HG02571 (cell line): ENCODE results near the gene B4GALNT2.
"Not testable (repeated sequence)": the region's sequence is repeated elsewhere in the genome, so short reads cannot be mapped to it uniquely, and the experiment has no call there.

Experiments
- ATAC-seq: cut with Tn5 transposase; IDR thresholded peaks from one replicate; pipeline ENCODE4 v1.9.1; 2021; ENCODE audit warnings: mild to moderate bottlenecking, moderate library complexity; ENCODE audit not compliant: unreplicated experiment

B4GALNT2 gene

GRCh38 chr17:49120166-49120565, 12.4 kb upstream of the B4GALNT2 start:
- no peak for ATAC-seq

DNA sequence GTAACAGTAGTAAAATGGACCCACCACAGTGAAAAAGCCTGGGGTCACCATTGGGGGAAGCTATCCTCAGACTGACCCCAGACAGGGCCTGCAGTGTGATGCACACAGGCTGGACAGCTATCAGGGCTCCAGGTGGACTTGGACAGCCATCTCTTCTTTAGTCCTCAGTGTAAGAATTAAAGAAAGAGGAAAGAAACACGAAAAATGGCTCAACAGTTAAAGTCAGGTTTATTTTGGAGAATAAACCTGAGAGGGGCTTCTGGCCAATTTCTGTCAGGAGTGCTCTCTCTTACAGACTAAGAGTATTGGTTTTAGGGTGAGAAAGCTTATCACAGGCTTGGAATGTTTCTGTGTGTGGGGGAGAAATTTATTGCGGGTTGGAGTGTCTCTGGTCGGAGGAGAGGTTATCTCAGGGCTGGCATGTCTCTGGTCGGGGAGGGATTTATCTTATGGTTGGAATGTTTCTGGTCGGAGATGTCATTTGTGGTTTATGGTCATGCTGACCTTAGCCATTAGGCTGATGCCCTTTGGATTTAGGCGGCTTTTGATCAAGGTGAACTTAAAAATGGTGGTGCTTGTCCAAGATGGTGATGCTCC, 10.8 kb upstream of the B4GALNT2 start:
- ATAC-seq, result no peak

DNA sequence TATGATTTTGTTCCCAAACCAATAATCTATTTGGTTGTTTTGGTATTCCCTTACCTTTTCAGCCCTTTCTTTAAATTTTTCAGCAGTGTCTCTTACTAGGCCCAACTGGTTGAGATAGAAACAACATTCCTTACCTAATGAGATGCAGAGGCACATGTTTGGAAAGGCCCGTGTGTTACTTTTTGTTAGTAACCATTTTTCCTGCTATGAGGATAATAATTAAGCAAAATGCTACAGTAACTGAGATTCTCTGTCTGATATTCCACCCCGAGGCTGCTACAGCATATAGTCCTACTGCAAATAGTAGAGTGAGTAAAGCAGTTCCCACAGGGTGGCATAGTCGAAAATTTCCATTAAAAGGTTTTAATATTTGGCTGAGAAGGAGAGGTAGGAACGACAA, 10.0 kb upstream of the B4GALNT2 start:
- ATAC-seq, result no peak

- no peak for ATAC-seq
Measured at GRCh38 chr17:49123061-49123460, 9.5 kb upstream of the B4GALNT2 start.

DNA sequence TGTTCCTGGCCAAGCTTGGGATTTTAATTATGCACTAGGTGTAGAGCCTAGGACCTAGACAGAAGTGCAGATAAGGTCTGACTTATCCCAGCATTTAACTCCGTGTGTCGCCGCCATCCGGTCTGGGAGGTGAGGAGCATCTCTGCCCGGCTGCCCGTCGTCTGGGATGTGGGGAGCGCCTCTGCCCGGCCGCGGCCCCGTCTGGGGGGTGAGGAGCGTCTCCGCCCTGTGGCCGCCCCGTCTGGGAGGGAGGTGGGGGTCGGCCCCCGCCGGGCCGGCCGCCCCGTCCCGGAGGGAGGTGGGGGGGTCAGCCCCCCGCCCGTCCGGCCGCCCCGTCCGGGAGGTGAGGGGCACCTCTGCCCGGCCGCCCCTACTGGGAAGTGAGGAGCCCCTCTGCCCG, 7.1 kb upstream of the B4GALNT2 start:
- no peak for ATAC-seq

GRCh38 chr17:49126183-49126859, 6.2 kb upstream of the B4GALNT2 start:
- ATAC-seq, result not testable (repeated sequence)

DNA sequence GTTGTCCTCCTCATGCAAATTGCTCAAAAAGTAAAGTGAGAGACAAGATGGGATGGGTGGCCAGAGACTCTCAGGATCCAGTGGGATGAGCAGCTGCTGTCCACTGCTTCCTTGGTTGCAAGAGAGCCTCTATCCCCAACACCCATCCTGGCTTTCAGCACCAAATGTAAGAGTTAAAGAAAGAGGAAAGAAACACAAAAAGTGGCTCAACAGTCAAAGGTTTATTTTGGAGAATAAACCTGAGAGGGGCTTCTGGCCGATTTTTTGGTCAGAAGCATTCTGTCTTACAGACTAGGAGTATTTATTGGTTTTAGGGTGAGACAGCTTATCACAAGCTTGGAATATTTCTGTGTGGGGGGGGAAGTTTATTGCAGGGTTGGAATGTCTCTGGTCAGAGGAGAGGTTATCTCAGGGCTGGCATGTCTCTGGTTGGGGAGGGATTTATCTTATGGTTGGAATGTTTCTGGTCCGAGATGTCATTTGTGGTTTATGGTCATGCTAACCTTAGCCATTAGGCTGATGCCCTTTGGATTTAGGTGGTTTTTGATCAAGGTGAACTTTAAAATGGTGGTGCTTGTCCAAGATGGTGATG, 3.1 kb upstream of the B4GALNT2 start:
- ATAC-seq, result not testable (repeated sequence)

- ATAC-seq, result no peak
Measured at GRCh38 chr17:49130891-49131290, 1.7 kb upstream of the B4GALNT2 start.

- ATAC-seq, result no peak
Measured at GRCh38 chr17:49132317-49132698, 261 bp upstream of the B4GALNT2 start.

GRCh38 chr17:49136335-49136734, 3.8 kb downstream of the B4GALNT2 start:
- ATAC-seq, result no peak

DNA sequence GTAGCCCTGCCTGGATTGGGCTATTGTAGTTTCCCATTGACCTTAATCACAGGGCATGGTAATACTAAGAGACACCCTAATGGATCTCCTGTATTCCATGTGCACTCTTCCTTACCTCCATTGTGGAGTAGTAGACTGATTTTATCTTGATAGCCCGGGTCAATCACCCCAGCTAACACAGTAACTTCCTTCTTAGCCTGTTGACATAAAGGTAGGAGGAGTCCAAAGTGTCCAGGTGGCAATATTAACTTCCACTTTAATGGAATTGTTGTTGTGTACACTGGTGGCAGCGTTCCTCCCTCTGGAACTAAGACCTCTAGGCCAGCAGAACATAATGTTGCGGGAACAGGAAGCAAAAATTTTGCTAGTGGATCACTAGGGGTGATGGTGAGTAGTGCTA, 13.1 kb downstream of the B4GALNT2 start:
- ATAC-seq, result not testable (repeated sequence)

DNA sequence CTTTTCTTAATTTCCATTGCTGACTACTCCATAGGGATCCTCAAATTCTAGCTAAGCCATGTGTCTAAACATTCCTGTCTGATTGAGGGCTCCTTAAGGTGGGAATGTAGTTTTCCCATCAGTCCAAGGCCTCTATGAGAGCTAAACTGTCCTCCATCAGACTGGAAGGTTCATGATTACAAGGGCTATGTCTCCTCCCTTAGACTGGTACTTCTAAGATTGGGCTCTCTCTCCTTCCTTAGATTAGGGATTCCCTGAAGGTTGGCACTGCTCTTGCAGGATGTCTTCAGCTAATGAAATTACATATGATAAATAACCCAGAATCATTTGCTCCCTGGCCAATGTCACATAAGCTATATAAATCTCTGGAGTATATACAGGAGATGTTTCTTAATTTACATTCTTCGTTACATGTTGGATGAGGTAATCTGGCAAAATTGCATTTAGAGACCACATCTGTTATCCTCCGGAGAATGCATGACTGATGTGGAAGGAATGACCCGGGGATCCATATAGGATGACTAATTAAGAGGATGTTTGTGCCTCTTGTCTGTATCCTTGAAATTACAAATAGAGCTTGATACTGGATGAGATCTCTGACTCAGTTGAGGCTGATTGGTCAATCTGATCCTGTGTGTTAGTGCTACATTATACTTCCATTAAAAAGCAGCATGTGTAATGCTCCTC, 14.2 kb downstream of the B4GALNT2 start:
- no peak for ATAC-seq

DNA sequence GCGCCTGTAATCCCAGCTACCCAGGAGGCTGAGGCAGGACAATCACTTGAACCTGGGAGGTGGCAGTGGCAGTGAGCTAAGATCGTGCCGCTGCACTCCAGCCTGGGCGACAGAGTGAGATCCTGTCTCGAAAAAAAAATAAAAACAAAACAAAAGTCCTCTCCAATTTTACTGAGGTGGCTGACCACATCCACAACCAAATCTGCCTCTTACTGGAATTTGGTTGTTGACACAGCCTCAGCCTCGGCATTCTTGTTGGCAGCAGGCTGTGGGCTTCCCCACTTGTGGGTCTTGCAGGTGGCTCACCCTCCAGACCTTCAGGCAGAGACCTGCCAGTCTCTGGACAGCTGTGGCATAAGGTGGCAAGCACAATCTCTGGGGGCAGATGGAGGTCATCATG, 15.6 kb downstream of the B4GALNT2 start:
- ATAC-seq, result no peak

DNA sequence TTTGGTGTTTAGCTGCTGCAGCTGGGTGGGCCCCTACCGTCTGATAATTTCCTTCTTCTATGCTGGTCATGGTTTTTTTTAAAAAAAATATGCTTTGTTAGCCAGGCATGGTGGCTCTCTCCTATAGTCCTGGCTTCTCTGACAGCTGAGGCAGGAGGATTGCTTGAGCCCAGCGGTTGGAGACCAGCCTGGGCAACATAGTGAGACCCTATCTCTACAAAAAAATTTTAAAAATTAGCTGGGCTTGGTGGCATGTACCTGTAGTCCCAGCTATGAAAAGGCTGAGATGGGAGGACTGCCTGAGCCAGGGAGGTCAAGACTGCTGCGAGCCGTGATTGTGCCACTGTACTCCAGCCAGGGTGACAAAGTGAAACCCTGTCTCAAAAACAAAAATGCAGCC, 19.4 kb downstream of the B4GALNT2 start:
- ATAC-seq, result no peak

DNA sequence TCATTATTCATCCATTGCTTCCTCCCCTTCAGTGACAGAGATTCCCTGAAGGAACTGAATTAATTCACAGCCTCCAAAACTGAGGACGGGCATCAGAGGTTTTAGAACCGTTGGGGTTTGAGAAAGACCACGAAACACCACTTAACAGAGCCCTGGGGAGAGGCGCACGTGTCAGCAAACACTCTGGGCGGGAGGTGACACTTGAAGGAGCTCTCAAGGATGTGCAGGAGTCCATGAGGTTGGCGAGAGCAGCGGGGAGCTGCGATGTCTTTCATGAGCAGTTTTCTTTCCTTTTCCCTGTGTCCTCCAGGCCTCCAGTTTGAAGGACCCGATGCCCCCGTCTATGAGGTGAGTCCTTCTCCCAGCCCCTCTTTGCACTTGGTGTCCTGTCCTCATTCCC, 23.7 kb downstream of the B4GALNT2 start:
- ATAC-seq, result no peak

DNA sequence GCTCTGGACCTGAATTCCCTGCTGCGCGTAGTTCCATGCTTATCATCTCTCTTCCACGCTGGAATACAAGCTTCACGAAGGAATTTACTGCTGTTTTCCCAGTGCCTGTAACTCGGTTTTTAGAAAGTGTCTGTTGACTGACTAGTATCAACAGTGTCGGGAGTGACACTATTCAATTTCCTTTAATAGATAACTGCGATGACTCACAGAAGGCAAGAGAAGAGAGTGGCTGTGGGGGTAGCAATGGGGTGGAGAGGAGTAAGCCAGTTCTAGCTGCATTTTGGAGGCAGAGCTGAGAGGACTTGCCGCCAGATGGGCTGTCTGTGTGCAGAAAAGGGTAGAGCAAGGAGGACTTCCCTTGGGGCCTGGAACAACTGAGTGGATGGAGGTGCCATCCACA, 25.2 kb downstream of the B4GALNT2 start:
- ATAC-seq, result no peak

DNA sequence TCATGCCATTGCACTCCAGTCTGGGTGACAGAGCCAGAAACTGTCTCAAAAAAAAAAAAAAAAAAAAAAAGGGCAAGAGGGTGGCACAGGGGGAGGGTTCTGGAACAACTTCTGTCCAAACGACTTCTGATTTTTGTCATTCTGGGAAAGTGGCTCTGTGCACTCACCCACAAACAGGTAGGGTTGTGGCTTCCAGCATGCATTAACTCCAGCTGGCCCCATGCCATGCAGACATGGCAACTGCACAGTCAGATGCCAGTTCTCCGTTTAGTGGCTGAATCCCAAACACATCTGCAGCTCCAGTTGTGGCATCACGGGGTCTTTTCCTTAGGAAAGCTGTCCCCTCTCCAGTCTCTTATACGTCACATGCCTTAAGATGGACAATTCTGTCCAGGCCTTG, 30.3 kb downstream of the B4GALNT2 start:
- ATAC-seq, result no peak

DNA sequence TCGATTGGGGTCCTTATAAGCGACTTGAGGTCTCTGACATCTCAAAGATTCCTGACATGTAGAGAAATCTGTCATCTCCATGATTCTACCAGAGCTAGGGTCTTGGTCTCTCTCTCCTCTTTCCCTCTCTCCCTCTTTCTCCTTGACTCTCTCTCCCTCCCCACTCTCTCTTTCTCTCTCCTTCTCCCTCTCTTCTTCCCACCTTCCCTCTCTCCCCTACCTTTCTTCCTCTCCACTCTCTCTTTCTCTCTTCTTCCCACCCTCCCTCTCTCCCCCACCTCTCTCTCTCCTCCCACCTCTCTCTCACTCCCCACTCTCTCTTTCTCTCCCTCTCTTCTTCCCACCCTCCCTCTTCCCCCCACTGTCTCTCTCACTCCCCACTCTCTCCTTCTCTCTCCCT, 32.6 kb downstream of the B4GALNT2 start:
- no peak for ATAC-seq

GRCh38 chr17:49168706-49169105, 36.1 kb downstream of the B4GALNT2 start:
- no peak for ATAC-seq

DNA sequence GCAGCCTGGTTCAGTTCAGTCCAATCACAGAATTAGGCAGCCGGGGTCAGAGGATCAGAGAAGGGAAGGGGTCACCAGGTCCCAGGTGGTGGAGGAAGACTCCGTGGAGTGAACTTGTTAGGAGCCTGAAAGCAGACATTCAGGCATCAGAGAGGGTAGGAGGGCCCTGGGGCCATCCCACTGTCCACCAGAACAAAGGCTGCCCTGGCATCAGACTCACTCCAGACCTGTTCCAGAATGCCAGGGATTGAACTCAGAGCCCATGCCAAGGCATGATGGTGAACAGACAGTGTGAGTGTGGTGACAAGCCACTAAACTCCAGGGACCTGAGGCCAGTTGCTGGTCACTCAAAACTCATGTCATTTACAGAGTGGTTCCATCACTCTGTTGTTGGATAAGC, 37.6 kb downstream of the B4GALNT2 start:
- no peak for ATAC-seq

DNA sequence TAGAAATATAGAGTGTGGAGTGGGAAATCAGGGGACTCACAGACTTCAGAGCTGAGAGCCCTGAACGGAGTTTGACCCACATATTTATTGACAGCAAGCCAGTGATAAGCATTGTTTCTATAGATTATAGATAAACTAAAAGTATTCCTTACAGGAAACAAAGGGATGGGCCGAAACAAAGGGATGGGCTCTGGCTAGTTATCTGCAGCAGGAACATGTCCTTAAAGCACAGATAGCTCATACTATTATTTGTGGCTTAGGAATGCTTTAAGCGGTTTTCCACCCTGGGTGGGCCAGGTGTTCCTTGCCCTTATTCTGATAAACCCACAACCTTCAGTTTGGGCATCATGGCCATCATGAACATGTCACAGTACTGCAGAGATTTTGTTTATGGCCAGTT, 38.1 kb downstream of the B4GALNT2 start:
- not testable (repeated sequence) for ATAC-seq

DNA sequence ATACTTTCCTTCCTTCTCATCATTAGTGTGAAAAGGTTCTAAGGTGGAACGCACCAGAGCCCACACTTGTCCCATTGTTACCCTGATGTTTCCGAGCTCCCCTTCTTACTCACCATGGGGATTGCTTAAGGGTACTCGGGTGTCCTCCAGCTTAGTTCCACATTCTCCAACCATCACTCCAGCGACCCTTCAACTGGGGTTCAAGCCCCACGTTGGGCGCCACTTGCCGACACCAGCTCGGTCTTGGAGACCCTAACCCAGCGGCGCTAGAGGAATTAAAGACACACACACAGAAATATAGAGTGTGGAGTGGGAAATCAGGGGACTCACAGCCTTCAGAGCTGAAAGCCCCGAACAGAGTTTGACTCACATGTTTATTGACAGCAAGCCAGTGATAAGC, 43.4 kb downstream of the B4GALNT2 start:
- ATAC-seq, result not testable (repeated sequence)
